Neural progenitor cell (in vitro differentiated cells): ENCODE results near the gene BCR. TPM values are rescaled to one million over a fixed set of nuclear protein-coding genes. Genes with fewer than 3 reads are reported as not detected.

ENCODE experiments used
- DNase-seq: peaks from one replicate; pipeline ENCODE4 v3.0.0-alpha.2; 2016; ENCODE audit warnings: low spot score
- H2AFZ ChIP-seq: fragments of 200-600 bp; sonication (generic); replicated peaks from 2 replicates; pipeline ENCODE4 v1.6.1; 2016; ENCODE audit warnings: antibody characterized with exemption
- H3F3A ChIP-seq: fragments of 200-600 bp; sonication (generic); 2 replicates; pipeline ENCODE4 v1.6.1; 2016; ENCODE audit warnings: antibody characterized with exemption, low read depth
- H3K27ac ChIP-seq: fragments of 200-600 bp; sonication (generic); 2 replicates; pipeline ENCODE4 v1.5.1; 2016; ENCODE audit warnings: mild to moderate bottlenecking
- H3K27me3 ChIP-seq: fragments of 200-600 bp; sonication (generic); 2 replicates; pipeline ENCODE4 v1.6.1; 2016; ENCODE audit warnings: mild to moderate bottlenecking, moderate library complexity
- H3K36me3 ChIP-seq: fragments of 200-600 bp; sonication (generic); 2 replicates; pipeline ENCODE4 v1.5.1; 2016
- H3K4me1 ChIP-seq: fragments of 200-600 bp; sonication (generic); 2 replicates; pipeline ENCODE4 v1.6.1; 2016; ENCODE audit warnings: mixed run types
- H3K4me2 ChIP-seq: fragments of 200-600 bp; sonication (generic); 2 replicates; pipeline ENCODE4 v1.6.1; 2016
- H3K4me3 ChIP-seq: fragments of 200-600 bp; sonication (generic); 2 replicates; pipeline ENCODE4 v1.5.1; 2016
- H3K79me2 ChIP-seq: fragments of 200-600 bp; sonication (generic); 2 replicates; pipeline ENCODE4 v1.6.1; 2016; ENCODE audit warnings: low read depth
- H3K9ac ChIP-seq: fragments of 200-600 bp; sonication (generic); 2 replicates; pipeline ENCODE4 v1.6.1; 2016
- H3K9me3 ChIP-seq: fragments of 200-600 bp; sonication (generic); 2 replicates; pipeline ENCODE4 v1.5.1; 2016; ENCODE audit warnings: low read depth
- H4K20me1 ChIP-seq: fragments of 200-600 bp; sonication (generic); 2 replicates; pipeline ENCODE4 v1.6.1; 2016; ENCODE audit warnings: low read depth
- H3K27ac Mint-ChIP-seq: 3 replicates; pipeline ENCODE4 v1.8.0; 2021; ENCODE audit warnings: mixed read lengths
- H3K27me3 Mint-ChIP-seq: 2 replicates; pipeline ENCODE4 v1.8.0; 2022; ENCODE audit warnings: low read depth, mild to moderate bottlenecking, inconsistent platforms, moderate library complexity, mixed read lengths; ENCODE audit not compliant: insufficient read depth
- H3K36me3 Mint-ChIP-seq: 3 replicates; pipeline ENCODE4 v1.8.0; 2021; ENCODE audit warnings: mixed read lengths
- H3K4me1 Mint-ChIP-seq: 3 replicates; pipeline ENCODE4 v1.8.0; 2021; ENCODE audit warnings: mixed read lengths
- H3K4me3 Mint-ChIP-seq: 3 replicates; pipeline ENCODE4 v1.8.0; 2021; ENCODE audit warnings: mild to moderate bottlenecking, moderate library complexity, mixed read lengths
- H3K9me3 Mint-ChIP-seq: 3 replicates; pipeline ENCODE4 v1.8.0; 2020; ENCODE audit warnings: mixed read lengths
- CTCF ChIP-seq: fragments of 200-600 bp; sonication (generic); IDR thresholded peaks from 2 replicates; pipeline ENCODE4 v1.5.1; 2017; ENCODE audit warnings: antibody characterized with exemption, mild to moderate bottlenecking
- EZH2 ChIP-seq: fragments of 200-600 bp; sonication (generic); IDR thresholded peaks from 2 replicates; pipeline ENCODE4 v1.6.1; 2017; ENCODE audit warnings: antibody characterized with exemption, mild to moderate bottlenecking, moderate library complexity
- EZH2phosphoT487 ChIP-seq: fragments of 200-600 bp; sonication (generic); IDR thresholded peaks from 2 replicates; pipeline ENCODE4 v1.6.1; 2017; ENCODE audit warnings: antibody characterized with exemption
- total RNA-seq: library from RNA; depleted of rRNA; stranded (reverse); fragments of >200 nt; gene quantifications from 2 replicates; pipeline ENCODE4 v1.2.3, GENCODE V29; 2015; ENCODE audit warnings: low replicate concordance

Gene BCR
- total RNA-seq, 1 donor from 2014 or later, result 35.5 TPM

- no peaks in the 10 kb centered on the region for H3K4me1 Mint-ChIP-seq
- no peak overlapping the region for H3K4me2 ChIP-seq
- H3F3A ChIP-seq, result no peaks in the 10 kb centered on the region
- H3K4me3 Mint-ChIP-seq, result no peak overlapping the region
- no peak for DNase-seq
- no peaks in the 10 kb centered on the region for H3K79me2 ChIP-seq
- no peak overlapping the region for H3K27ac ChIP-seq
- peaks cover 3% of the 10 kb centered on the region for H3K27me3 Mint-ChIP-seq
- no peak overlapping the region for H2AFZ ChIP-seq
- no peak overlapping the region for H3K27ac Mint-ChIP-seq
- no peaks in the 10 kb centered on the region for H3K36me3 ChIP-seq
- no peaks in the 10 kb centered on the region for H3K9me3 Mint-ChIP-seq
- no peaks in the 10 kb centered on the region for H4K20me1 ChIP-seq
- no peaks in the 10 kb centered on the region for H3K9me3 ChIP-seq
- no peak overlapping the region for H3K4me3 ChIP-seq
- no peaks in the 10 kb centered on the region for H3K36me3 Mint-ChIP-seq
- H3K4me1 ChIP-seq, result no peaks in the 10 kb centered on the region
- H3K27me3 ChIP-seq, result peaks cover 80% of the 10 kb centered on the region
- no peak for TF ChIP-seq EZH2phosphoT487
- no peak for TF ChIP-seq EZH2
- no peak for TF ChIP-seq CTCF
- no peak overlapping the region for H3K9ac ChIP-seq
Observed at GRCh38 chr22:23351321-23351720, 171.0 kb downstream of the BCR start.

- no peak overlapping the region for H3K9ac ChIP-seq
- no peaks in the 10 kb centered on the region for H3F3A ChIP-seq
- no peaks in the 10 kb centered on the region for H3K9me3 Mint-ChIP-seq
- peaks cover 74% of the 10 kb centered on the region for H3K27me3 ChIP-seq
- H2AFZ ChIP-seq, result no peak overlapping the region
- H3K4me3 Mint-ChIP-seq, result no peak overlapping the region
- no peaks in the 10 kb centered on the region for H3K4me1 ChIP-seq
- no peak overlapping the region for H3K27ac ChIP-seq
- no peaks in the 10 kb centered on the region for H3K36me3 Mint-ChIP-seq
- H3K27ac Mint-ChIP-seq, result no peak overlapping the region
- no peaks in the 10 kb centered on the region for H3K36me3 ChIP-seq
- no peak overlapping the region for H3K4me2 ChIP-seq
- TF ChIP-seq EZH2, result no peak
- no peak for TF ChIP-seq CTCF
- no peak for TF ChIP-seq EZH2phosphoT487
- H3K79me2 ChIP-seq, result no peaks in the 10 kb centered on the region
- peaks cover 3% of the 10 kb centered on the region for H3K27me3 Mint-ChIP-seq
- no peaks in the 10 kb centered on the region for H4K20me1 ChIP-seq
- DNase-seq, result no peak
- H3K4me1 Mint-ChIP-seq, result peaks cover 7% of the 10 kb centered on the region
- no peaks in the 10 kb centered on the region for H3K9me3 ChIP-seq
- H3K4me3 ChIP-seq, result no peak overlapping the region
Observed at GRCh38 chr22:23353004-23353403, 172.7 kb downstream of the BCR start.

DNA sequence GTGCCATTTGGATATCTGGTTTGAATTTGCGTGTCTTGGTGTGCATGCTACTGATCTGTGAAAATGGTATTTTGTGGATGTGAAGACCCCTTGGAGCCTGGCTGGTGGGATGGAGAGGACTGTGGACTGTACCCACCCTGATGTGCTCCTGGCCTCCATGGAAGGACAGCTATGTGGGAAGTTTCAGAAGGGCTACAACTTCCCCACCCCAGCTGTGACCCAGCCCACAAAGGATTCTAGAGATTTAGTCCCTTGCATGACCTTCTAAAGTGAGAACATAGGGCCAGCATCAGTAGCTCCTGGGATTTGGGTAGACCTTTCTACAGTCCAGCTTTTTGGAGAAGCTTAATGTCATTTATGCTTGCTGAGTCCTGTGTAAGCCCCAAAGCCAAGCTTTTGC, 173.4 kb downstream of the BCR start:
- H3K9me3 Mint-ChIP-seq, result no peaks in the 10 kb centered on the region

More for the DNA sequence above, 173.4 kb downstream of the BCR start:
- no peak overlapping the region for H2AFZ ChIP-seq
- H4K20me1 ChIP-seq, result no peaks in the 10 kb centered on the region
- no peaks in the 10 kb centered on the region for H3K9me3 ChIP-seq
- Mint-ChIP-seq H3K4me3 (no peak overlapping the region), H3K36me3 (no peaks in the 10 kb centered on the region), H3K27me3 (peaks cover 3% of the 10 kb centered on the region), H3K27ac (no peak overlapping the region), H3K4me1 (peaks cover 7% of the 10 kb centered on the region)
- no peaks in the 10 kb centered on the region for H3K79me2 ChIP-seq
- H3K4me3 ChIP-seq, result no peak overlapping the region
- no peak overlapping the region for H3K27ac ChIP-seq
- H3K4me1 ChIP-seq, result no peaks in the 10 kb centered on the region
- no peak for DNase-seq
- no peak for TF ChIP-seq CTCF
- TF ChIP-seq EZH2phosphoT487, result no peak
- no peak for TF ChIP-seq EZH2
- no peak overlapping the region for H3K4me2 ChIP-seq
- H3K9ac ChIP-seq, result no peak overlapping the region
- H3K36me3 ChIP-seq, result no peaks in the 10 kb centered on the region
- H3K27me3 ChIP-seq, result peaks cover 72% of the 10 kb centered on the region
- H3F3A ChIP-seq, result no peaks in the 10 kb centered on the region
